Stomach smooth muscle (tissue), 2 donors: ENCODE data around the gene SH3TC2.

ENCODE experiments used
- H3K27ac ChIP-seq: one replicate; pipeline ENCODE4 v1.7.0; 2013; ENCODE audit warnings: mild to moderate bottlenecking, low read length, inconsistent platforms
- H3K27me3 ChIP-seq, 2 donors: one replicate each; pipeline ENCODE4 v1.7.0; 2013; ENCODE audit warnings: low read length in 2 of 2; ENCODE audit not compliant: insufficient read depth in 2 of 2, control insufficient read depth in 1 of 2
- H3K36me3 ChIP-seq, 2 donors: one replicate each; pipeline ENCODE4 v1.7.0; 2013; ENCODE audit warnings: low read length in 2 of 2; ENCODE audit not compliant: control insufficient read depth in 2 of 2, insufficient read depth in 2 of 2
- H3K4me1 ChIP-seq: one replicate; pipeline ENCODE4 v1.7.0; 2013; ENCODE audit warnings: low read length; ENCODE audit not compliant: control insufficient read depth, insufficient read depth
- H3K4me3 ChIP-seq, 2 donors: one replicate each; pipeline ENCODE4 v1.7.0; 2013; ENCODE audit warnings: low read length in 2 of 2
- H3K9ac ChIP-seq, 2 donors: one replicate each; pipeline ENCODE4 v1.7.0; 2013; ENCODE audit warnings: low read length in 2 of 2, mild to moderate bottlenecking in 1 of 2
- H3K9me3 ChIP-seq, 2 donors: one replicate each; pipeline ENCODE4 v1.7.0; 2013; ENCODE audit warnings: low read length in 2 of 2; ENCODE audit not compliant: control insufficient read depth in 2 of 2
- donor health status: healthy.
- donor health status: Pancreatic carcinoma.

SH3TC2 gene

GRCh38 chr5:149061341-149061740 lies 1.5 kb downstream of the SH3TC2 start:
- Histone ChIP-seq H3K27ac (no peak overlapping the region), H3K9me3 (peaks cover 0 to 5% of the 10 kb centered on the region in 2 donors), H3K4me1 (peaks cover 5% of the 10 kb centered on the region), H3K9ac (no peak overlapping the region), H3K4me3 (no peak overlapping the region), H3K27me3 (peaks cover 0 to 2% of the 10 kb centered on the region in 2 donors), H3K36me3 (no peaks in the 10 kb centered on the region)

- Histone ChIP-seq H3K4me3 (no peak overlapping the region), H3K36me3 (no peaks in the 10 kb centered on the region), H3K27me3 (peaks cover 0 to 2% of the 10 kb centered on the region in 2 donors), H3K9ac (no peak overlapping the region), H3K9me3 (peaks cover 0 to 3% of the 10 kb centered on the region in 2 donors), H3K4me1 (peaks cover 5% of the 10 kb centered on the region), H3K27ac (no peak overlapping the region)
Observed at GRCh38 chr5:149060325-149060724, 2.5 kb downstream of the SH3TC2 start.

GRCh38 chr5:149056616-149057165 lies 6.2 kb downstream of the SH3TC2 start:
- no peak overlapping the region for H3K4me3 ChIP-seq
- H3K4me1 ChIP-seq, result peaks cover 6% of the 10 kb centered on the region
- peaks cover 0 to 2% of the 10 kb centered on the region in 2 donors for H3K9me3 ChIP-seq
- no peaks in the 10 kb centered on the region for H3K27me3 ChIP-seq
- H3K9ac ChIP-seq, result no peak overlapping the region
- H3K36me3 ChIP-seq, result no peaks in the 10 kb centered on the region
- H3K27ac ChIP-seq, result no peak overlapping the region

GRCh38 chr5:149054416-149054815 lies 8.4 kb downstream of the SH3TC2 start:
- Histone ChIP-seq H3K4me1 (peaks cover 6% of the 10 kb centered on the region), H3K4me3 (no peak overlapping the region), H3K9ac (no peak overlapping the region), H3K9me3 (peaks cover 0 to 2% of the 10 kb centered on the region in 2 donors), H3K27ac (no peak overlapping the region), H3K27me3 (no peaks in the 10 kb centered on the region), H3K36me3 (no peaks in the 10 kb centered on the region)

- Histone ChIP-seq H3K9me3 (peaks cover 0 to 2% of the 10 kb centered on the region in 2 donors), H3K4me1 (peaks cover 6% of the 10 kb centered on the region), H3K36me3 (no peaks in the 10 kb centered on the region), H3K4me3 (no peak overlapping the region), H3K27me3 (no peaks in the 10 kb centered on the region), H3K9ac (no peak overlapping the region), H3K27ac (no peak overlapping the region)
Observed at GRCh38 chr5:149053072-149053695, 9.7 kb downstream of the SH3TC2 start.

- Histone ChIP-seq H3K27me3 (no peaks in the 10 kb centered on the region), H3K4me3 (no peak overlapping the region), H3K9me3 (no peaks in the 10 kb centered on the region), H3K9ac (no peak overlapping the region), H3K36me3 (no peaks in the 10 kb centered on the region), H3K4me1 (peaks cover 6% of the 10 kb centered on the region), H3K27ac (no peak overlapping the region)
Observed at GRCh38 chr5:149049371-149049781, 13.5 kb downstream of the SH3TC2 start.

GRCh38 chr5:149048811-149049210 lies 14.1 kb downstream of the SH3TC2 start:
- peaks cover 6% of the 10 kb centered on the region for H3K4me1 ChIP-seq
- no peak overlapping the region for H3K4me3 ChIP-seq
- no peaks in the 10 kb centered on the region for H3K9me3 ChIP-seq
- no peaks in the 10 kb centered on the region for H3K36me3 ChIP-seq
- no peaks in the 10 kb centered on the region for H3K27me3 ChIP-seq
- no peak overlapping the region for H3K9ac ChIP-seq
- no peak overlapping the region for H3K27ac ChIP-seq

- Histone ChIP-seq H3K9ac (no peak overlapping the region), H3K4me3 (no peak overlapping the region), H3K27me3 (no peaks in the 10 kb centered on the region), H3K36me3 (no peaks in the 10 kb centered on the region), H3K4me1 (no peaks in the 10 kb centered on the region), H3K9me3 (no peaks in the 10 kb centered on the region), H3K27ac (no peak overlapping the region)
Observed at GRCh38 chr5:149047462-149047861, 15.4 kb downstream of the SH3TC2 start.

- no peak overlapping the region for H3K4me3 ChIP-seq
- no peaks in the 10 kb centered on the region for H3K27me3 ChIP-seq
- H3K9me3 ChIP-seq, result no peaks in the 10 kb centered on the region
- H3K36me3 ChIP-seq, result no peaks in the 10 kb centered on the region
- H3K9ac ChIP-seq, result no peak overlapping the region
- no peaks in the 10 kb centered on the region for H3K4me1 ChIP-seq
- H3K27ac ChIP-seq, result no peak overlapping the region
Observed at GRCh38 chr5:149046196-149046829, 16.5 kb downstream of the SH3TC2 start.

GRCh38 chr5:149045089-149045460 lies 17.8 kb downstream of the SH3TC2 start:
- H3K27ac ChIP-seq, result no peak overlapping the region
- H3K27me3 ChIP-seq, result no peaks in the 10 kb centered on the region
- H3K36me3 ChIP-seq, result no peaks in the 10 kb centered on the region
- H3K4me3 ChIP-seq, result no peak overlapping the region
- H3K9me3 ChIP-seq, result no peaks in the 10 kb centered on the region
- no peaks in the 10 kb centered on the region for H3K4me1 ChIP-seq
- H3K9ac ChIP-seq, result no peak overlapping the region
